HL-60/S4 (cell line): ENCODE data around the gene CRYZL1.

ENCODE experiments used
- in situ Hi-C: fragments of 300-500 bp; cut with MboI; formaldehyde crosslinking; loops from 2 replicates; pipeline ENCODE4 v1.14.3; 2022; ENCODE audit warnings: low sequenced_read_pairs

The CRYZL1 gene

GRCh38 chr21:33662046-33662445 lies 20.5 kb upstream of the CRYZL1 start:
- in situ Hi-C loops, result no loop called here

GRCh38 chr21:33661146-33661545 lies 19.6 kb upstream of the CRYZL1 start:
- in situ Hi-C loops, result no loop called here

- in situ Hi-C loops, result no loop called here
These were observed 18.9 kb upstream of the CRYZL1 start for GRCh38 chr21:33660406-33660805.

GRCh38 chr21:33659568-33659949 lies 18.0 kb upstream of the CRYZL1 start:
- in situ Hi-C loops, result no loop called here

GRCh38 chr21:33658919-33659567 lies 17.5 kb upstream of the CRYZL1 start:
- in situ Hi-C loops, result no loop called here

GRCh38 chr21:33657124-33657820 lies 15.7 kb upstream of the CRYZL1 start:
- in situ Hi-C loops, result no loop called here

GRCh38 chr21:33655588-33656221 lies 14.2 kb upstream of the CRYZL1 start:
- in situ Hi-C loops, result no loop called here

GRCh38 chr21:33654412-33654811 lies 12.9 kb upstream of the CRYZL1 start:
- in situ Hi-C loops, result no loop called here

GRCh38 chr21:33651965-33652680 lies 10.6 kb upstream of the CRYZL1 start:
- in situ Hi-C loops, result no loop called here

GRCh38 chr21:33650929-33651509 lies 9.5 kb upstream of the CRYZL1 start:
- in situ Hi-C loops, result no loop called here

GRCh38 chr21:33650230-33650629 lies 8.7 kb upstream of the CRYZL1 start:
- in situ Hi-C loops, result no loop called here

- in situ Hi-C loops, result no loop called here
These were observed 7.0 kb upstream of the CRYZL1 start for GRCh38 chr21:33648555-33648954.

GRCh38 chr21:33647587-33647986 lies 6.0 kb upstream of the CRYZL1 start:
- in situ Hi-C loops, result no loop called here

GRCh38 chr21:33645730-33646129 lies 4.2 kb upstream of the CRYZL1 start:
- in situ Hi-C loops, result no loop called here

- in situ Hi-C loops, result no loop called here
These were observed 3.0 kb upstream of the CRYZL1 start for GRCh38 chr21:33644383-33645074.

GRCh38 chr21:33643658-33644311 lies 2.2 kb upstream of the CRYZL1 start:
- in situ Hi-C loops, result no loop called here

- in situ Hi-C loops, result no loop called here
These were observed 1.5 kb upstream of the CRYZL1 start for GRCh38 chr21:33642896-33643657.

- in situ Hi-C loops, result no loop called here
These were observed 720 bp upstream of the CRYZL1 start, which contains the start of gene ITSN1 for GRCh38 chr21:33642027-33642895. Gene ITSN1, plus strand, starts transcription at chr21:33642501. Its CDS starts 76,328 bp downstream, at chr21:33718829.
